Stimulated activated CD8-positive, alpha-beta memory T cell treated with anti-CD3 and anti-CD28 coated beads, Interleukin-7, amount 100 ng/mL, for 24 hours (primary cell): ENCODE results near the gene GBP7.

Experiments used
- DNase-seq: peaks from one replicate; pipeline ENCODE4 v3.0.0-alpha.2; 2020; ENCODE audit warnings: low read depth

The GBP7 gene

GRCh38 chr1:89114662-89115061 lies 61.1 kb downstream of the GBP7 start:
- DNase-seq = no peak

- DNase-seq = no peak
Measured at GRCh38 chr1:89112871-89113613, 62.8 kb downstream of the GBP7 start.

- DNase-seq = no peak
Measured at GRCh38 chr1:89104687-89105086, 71.1 kb downstream of the GBP7 start.

- DNase-seq = no peak
Measured at GRCh38 chr1:89104147-89104546, 71.7 kb downstream of the GBP7 start.

- no peak for DNase-seq
Measured at GRCh38 chr1:89102021-89102420, 73.8 kb downstream of the GBP7 start.

- DNase-seq = no peak
Measured at GRCh38 chr1:89100412-89100811, 75.4 kb downstream of the GBP7 start.

- DNase-seq = no peak
Measured at GRCh38 chr1:89098857-89099256, 76.9 kb downstream of the GBP7 start.

- DNase-seq = no peak
Measured at GRCh38 chr1:89095737-89096136, 80.1 kb downstream of the GBP7 start.

GRCh38 chr1:89089962-89090361 lies 85.8 kb downstream of the GBP7 start:
- DNase-seq = no peak

GRCh38 chr1:89088572-89088971 lies 87.2 kb downstream of the GBP7 start:
- DNase-seq = no peak

GRCh38 chr1:89087241-89087640 lies 88.6 kb downstream of the GBP7 start:
- no peak for DNase-seq

GRCh38 chr1:89085781-89086180 lies 90.0 kb downstream of the GBP7 start:
- DNase-seq = no peak
